Karpas-422 (cell line): ENCODE results near the gene YTHDF1. TPM values are rescaled to one million over a fixed set of nuclear protein-coding genes. Genes with fewer than 3 reads are reported as not detected.

Experiments used
- DNase-seq: peaks from one replicate; pipeline ENCODE4 v3.0.0-alpha.2; 2015
- H2AFZ ChIP-seq: fragments of 200-600 bp; sonication (generic); 2 replicates; pipeline ENCODE4 v1.6.1; 2014; ENCODE audit warnings: antibody characterized with exemption, low read length, mixed read lengths
- H3K27ac ChIP-seq: fragments of 200-600 bp; sonication (generic); 2 replicates; pipeline ENCODE4 v1.5.1; 2014; ENCODE audit warnings: mild to moderate bottlenecking, low read length, moderate library complexity
- H3K27me3 ChIP-seq: fragments of 200-600 bp; sonication (generic); 2 replicates; pipeline ENCODE4 v1.6.1; 2014; ENCODE audit warnings: low read length, mixed read lengths
- H3K36me3 ChIP-seq: fragments of 200-600 bp; sonication (generic); 2 replicates; pipeline ENCODE4 v1.6.1; 2014; ENCODE audit warnings: low read length, mixed read lengths; ENCODE audit not compliant: insufficient read depth
- H3K4me1 ChIP-seq: fragments of 200-600 bp; sonication (generic); 2 replicates; pipeline ENCODE4 v1.6.1; 2014; ENCODE audit warnings: mild to moderate bottlenecking, low read length, mixed read lengths
- H3K4me2 ChIP-seq: fragments of 200-600 bp; sonication (generic); 2 replicates; pipeline ENCODE4 v1.6.1; 2014; ENCODE audit warnings: low read length, low read depth, mild to moderate bottlenecking; ENCODE audit not compliant: poor library complexity, severe bottlenecking
- H3K4me3 ChIP-seq: fragments of 200-600 bp; sonication (generic); 2 replicates; pipeline ENCODE4 v1.5.1; 2014; ENCODE audit warnings: mild to moderate bottlenecking, antibody characterized with exemption, low read length, mixed read lengths
- H3K79me2 ChIP-seq: fragments of 200-600 bp; sonication (generic); 2 replicates; pipeline ENCODE4 v1.6.1; 2014; ENCODE audit warnings: mild to moderate bottlenecking, low read length, mixed read lengths
- H3K9ac ChIP-seq: fragments of 200-600 bp; sonication (generic); 2 replicates; pipeline ENCODE4 v1.6.0; 2014; ENCODE audit warnings: low read length
- H3K9me2 ChIP-seq: fragments of 200-600 bp; sonication (generic), shearing (Covaris generic); replicated peaks from 2 replicates; pipeline ENCODE4 v1.6.0; 2014; ENCODE audit warnings: mild to moderate bottlenecking, low read length, moderate library complexity; ENCODE audit not compliant: insufficient read depth
- H3K9me3 ChIP-seq: fragments of 300-700, 200-600 bp; sonication (generic); 2 replicates; pipeline ENCODE4 v1.6.1; 2014; ENCODE audit warnings: low read length, mixed read lengths
- H4K20me1 ChIP-seq: fragments of 200-600 bp; sonication (generic); 2 replicates; pipeline ENCODE4 v1.6.1; 2014; ENCODE audit warnings: mild to moderate bottlenecking, antibody characterized with exemption, low read length, low read depth; ENCODE audit not compliant: insufficient read depth
- total RNA-seq: library from RNA; depleted of rRNA; stranded (reverse); fragments of >200 nt; shearing (Covaris generic); gene quantifications from 2 replicates; pipeline ENCODE4 v1.2.3, GENCODE V29; 2014; ENCODE audit warnings: low replicate concordance

Gene YTHDF1
- total RNA-seq, 1 experiment from 2014 or later, result 24.1 TPM

GRCh38 chr20:63204362-63204761 lies 11.6 kb downstream of the YTHDF1 start:
- Histone ChIP-seq H3K9ac (no peak overlapping the region), H3K9me3 (no peaks in the 10 kb centered on the region), H4K20me1 (peaks cover 69% of the 10 kb centered on the region), H3K4me3 (no peak overlapping the region), H3K79me2 (peaks cover 93% of the 10 kb centered on the region), H3K4me1 (no peaks in the 10 kb centered on the region), H3K36me3 (peaks cover 9% of the 10 kb centered on the region; the same call in 1 of the 2 replicates), H2AFZ (no peak overlapping the region), H3K9me2 (no peaks in the 10 kb centered on the region), H3K4me2 (no peak overlapping the region), H3K27ac (no peak overlapping the region), H3K27me3 (no peaks in the 10 kb centered on the region)
- no peak for DNase-seq

GRCh38 chr20:63202811-63203526 lies 13.0 kb downstream of the YTHDF1 start:
- H3K4me2 ChIP-seq, result no peak overlapping the region
- H3K36me3 ChIP-seq, result peaks cover 9% of the 10 kb centered on the region; the same call in 1 of the 2 replicates
- no peaks in the 10 kb centered on the region for H3K27me3 ChIP-seq
- no peak overlapping the region for H2AFZ ChIP-seq
- no peak overlapping the region for H3K4me3 ChIP-seq
- no peak overlapping the region for H3K9ac ChIP-seq
- no peaks in the 10 kb centered on the region for H3K4me1 ChIP-seq
- no peak for DNase-seq
- no peaks in the 10 kb centered on the region for H3K9me2 ChIP-seq
- H3K27ac ChIP-seq, result no peak overlapping the region
- no peaks in the 10 kb centered on the region for H3K9me3 ChIP-seq
- peaks cover 91% of the 10 kb centered on the region for H3K79me2 ChIP-seq
- peaks cover 81% of the 10 kb centered on the region for H4K20me1 ChIP-seq

GRCh38 chr20:63202021-63202420 lies 13.9 kb downstream of the YTHDF1 start:
- no peaks in the 10 kb centered on the region for H3K4me1 ChIP-seq
- DNase-seq, result no peak
- H3K36me3 ChIP-seq, result peaks cover 14% of the 10 kb centered on the region; the same call in 1 of the 2 replicates
- H3K9me3 ChIP-seq, result no peaks in the 10 kb centered on the region
- H3K27ac ChIP-seq, result no peak overlapping the region
- H4K20me1 ChIP-seq, result peaks cover 87% of the 10 kb centered on the region
- H3K4me2 ChIP-seq, result no peak overlapping the region
- H2AFZ ChIP-seq, result no peak overlapping the region
- H3K9me2 ChIP-seq, result no peaks in the 10 kb centered on the region
- no peak overlapping the region for H3K9ac ChIP-seq
- H3K27me3 ChIP-seq, result no peaks in the 10 kb centered on the region
- peaks cover 93% of the 10 kb centered on the region for H3K79me2 ChIP-seq
- no peak overlapping the region for H3K4me3 ChIP-seq

- DNase-seq, result no peak
- Histone ChIP-seq H3K4me3 (no peak overlapping the region), H4K20me1 (peaks cover 88% of the 10 kb centered on the region), H3K4me2 (no peak overlapping the region), H3K27me3 (no peaks in the 10 kb centered on the region), H3K4me1 (no peaks in the 10 kb centered on the region), H3K36me3 (peaks cover 28% of the 10 kb centered on the region), H3K9ac (no peak overlapping the region), H2AFZ (no peak overlapping the region), H3K9me3 (no peaks in the 10 kb centered on the region), H3K9me2 (no peaks in the 10 kb centered on the region), H3K79me2 (peaks cover 69% of the 10 kb centered on the region), H3K27ac (no peak overlapping the region)
Measured at GRCh38 chr20:63198606-63199005, 17.3 kb downstream of the YTHDF1 start.

GRCh38 chr20:63196768-63197470 lies 19.0 kb downstream of the YTHDF1 start:
- no peak overlapping the region for H2AFZ ChIP-seq
- H3K27me3 ChIP-seq, result no peaks in the 10 kb centered on the region
- H3K27ac ChIP-seq, result no peak overlapping the region
- no peak for DNase-seq
- no peaks in the 10 kb centered on the region for H3K4me1 ChIP-seq
- H4K20me1 ChIP-seq, result peaks cover 75% of the 10 kb centered on the region
- peaks cover 53% of the 10 kb centered on the region for H3K79me2 ChIP-seq
- no peaks in the 10 kb centered on the region for H3K9me3 ChIP-seq
- H3K4me2 ChIP-seq, result no peak overlapping the region
- no peak overlapping the region for H3K4me3 ChIP-seq
- peaks cover 26% of the 10 kb centered on the region for H3K36me3 ChIP-seq
- H3K9me2 ChIP-seq, result no peaks in the 10 kb centered on the region
- H3K9ac ChIP-seq, result no peak overlapping the region

- no peaks in the 10 kb centered on the region for H3K27me3 ChIP-seq
- DNase-seq, result no peak
- H3K4me3 ChIP-seq, result no peak overlapping the region
- peaks cover 58% of the 10 kb centered on the region for H4K20me1 ChIP-seq
- H3K4me2 ChIP-seq, result no peak overlapping the region
- H2AFZ ChIP-seq, result no peak overlapping the region
- peaks cover 21% of the 10 kb centered on the region for H3K36me3 ChIP-seq
- no peaks in the 10 kb centered on the region for H3K9me2 ChIP-seq
- H3K9ac ChIP-seq, result no peak overlapping the region
- H3K79me2 ChIP-seq, result peaks cover 34% of the 10 kb centered on the region
- H3K27ac ChIP-seq, result no peak overlapping the region
- H3K9me3 ChIP-seq, result no peaks in the 10 kb centered on the region
- no peaks in the 10 kb centered on the region for H3K4me1 ChIP-seq
Measured at GRCh38 chr20:63194797-63195173, 21.1 kb downstream of the YTHDF1 start.

- Histone ChIP-seq H3K36me3 (peaks cover 21% of the 10 kb centered on the region), H3K9me3 (no peaks in the 10 kb centered on the region), H3K4me3 (no peak overlapping the region), H3K9me2 (no peaks in the 10 kb centered on the region), H3K27ac (no peak overlapping the region), H3K27me3 (no peaks in the 10 kb centered on the region), H4K20me1 (peaks cover 54% of the 10 kb centered on the region), H3K79me2 (peaks cover 29% of the 10 kb centered on the region), H2AFZ (no peak overlapping the region), H3K4me1 (no peaks in the 10 kb centered on the region), H3K9ac (no peak overlapping the region), H3K4me2 (no peak overlapping the region)
- DNase-seq, result no peak
Measured at GRCh38 chr20:63194007-63194796, 21.7 kb downstream of the YTHDF1 start.

GRCh38 chr20:63192721-63193120 lies 23.2 kb downstream of the YTHDF1 start:
- no peak overlapping the region for H2AFZ ChIP-seq
- no peaks in the 10 kb centered on the region for H3K27me3 ChIP-seq
- H3K4me3 ChIP-seq, result no peak overlapping the region
- no peaks in the 10 kb centered on the region for H3K4me1 ChIP-seq
- no peak for DNase-seq
- H3K9me3 ChIP-seq, result no peaks in the 10 kb centered on the region
- H3K9me2 ChIP-seq, result no peaks in the 10 kb centered on the region
- H3K27ac ChIP-seq, result no peak overlapping the region
- no peak overlapping the region for H3K9ac ChIP-seq
- H4K20me1 ChIP-seq, result peaks cover 40% of the 10 kb centered on the region
- peaks cover 16% of the 10 kb centered on the region for H3K79me2 ChIP-seq
- H3K4me2 ChIP-seq, result no peak overlapping the region
- H3K36me3 ChIP-seq, result peaks cover 20% of the 10 kb centered on the region
